GM18508 (cell line): Measurements from ENCODE around the gene USP25.

ENCODE experiments used
- ATAC-seq: cut with Tn5 transposase; IDR thresholded peaks from one replicate; pipeline ENCODE4 v1.9.1; 2021; ENCODE audit warnings: moderate number of reproducible peaks; ENCODE audit not compliant: insufficient read depth, unreplicated experiment

Gene USP25

GRCh38 chr21:15849927-15850326, 120.1 kb downstream of the USP25 start:
- ATAC-seq = no peak

- no peak for ATAC-seq
Observed at GRCh38 chr21:15850645-15851044, 120.9 kb downstream of the USP25 start.

GRCh38 chr21:15852146-15852545, 122.4 kb downstream of the USP25 start:
- ATAC-seq = no peak

GRCh38 chr21:15853126-15853525, 123.3 kb downstream of the USP25 start:
- ATAC-seq = no peak

- ATAC-seq = no peak
Observed at GRCh38 chr21:15856813-15857212, 127.0 kb downstream of the USP25 start.

- no peak for ATAC-seq
Observed at GRCh38 chr21:15857740-15858139, 128.0 kb downstream of the USP25 start.

GRCh38 chr21:15860541-15860940, 130.8 kb downstream of the USP25 start:
- no peak for ATAC-seq

- ATAC-seq = no peak
Observed at GRCh38 chr21:15868940-15869339, 139.2 kb downstream of the USP25 start.

GRCh38 chr21:15870819-15871218, 141.0 kb downstream of the USP25 start:
- ATAC-seq = no peak

- ATAC-seq = no peak
Observed at GRCh38 chr21:15872236-15872635, 142.5 kb downstream of the USP25 start.

- no peak for ATAC-seq
Observed at GRCh38 chr21:15874615-15875014, 144.8 kb downstream of the USP25 start.

- no peak for ATAC-seq
Observed at GRCh38 chr21:15875286-15875685, 145.5 kb downstream of the USP25 start.

GRCh38 chr21:15893902-15894301, 164.1 kb downstream of the USP25 start:
- no peak for ATAC-seq

- no peak for ATAC-seq
Observed at GRCh38 chr21:15894596-15894995, 164.8 kb downstream of the USP25 start.

GRCh38 chr21:15895142-15896106, 165.6 kb downstream of the USP25 start:
- no peak for ATAC-seq

GRCh38 chr21:15896501-15896900, 166.7 kb downstream of the USP25 start:
- ATAC-seq = no peak

GRCh38 chr21:15904389-15904788, 174.6 kb downstream of the USP25 start:
- ATAC-seq = no peak

- no peak for ATAC-seq
Observed at GRCh38 chr21:15908187-15908586, 178.4 kb downstream of the USP25 start.

- ATAC-seq = no peak
Observed at GRCh38 chr21:15928196-15928595, 198.4 kb downstream of the USP25 start.

- ATAC-seq = no peak
Observed at GRCh38 chr21:15928686-15929425, 199.1 kb downstream of the USP25 start.

- ATAC-seq = no peak
Observed at GRCh38 chr21:15929536-15929935, 199.8 kb downstream of the USP25 start.
